GM12878 (cell line): ENCODE measurements around the gene ANTXR1. TPM values are rescaled to one million over a fixed set of nuclear protein-coding genes. Genes with fewer than 3 reads are reported as not detected.

Experiments
- ATAC-seq: fragments of 200-7000 bp; cut with Tn5 transposase; 3 replicates; pipeline ENCODE4 v1.9.1; 2020; ENCODE audit warnings: mild to moderate bottlenecking, moderate library complexity
- BruUV-seq: library from RNA; stranded (reverse); fragments of 400-500 nt; replicated peaks from 2 replicates; lab custom pipeline; 2021; lab: Mats Ljungman, UMichigan
- CTCF ChIA-PET: fragments of 300-600 bp; sonication (Branson Sonifier 250); formaldehyde crosslinking; extraction: SDS; loops from one replicate; lab custom pipeline; 2021; ENCODE audit warnings: inconsistent platforms; lab: Yijun Ruan, JAX
- POLR2A ChIA-PET: fragments of 350-600 bp; formaldehyde crosslinking; extraction: SDS; loops from one replicate; lab custom pipeline; 2021; ENCODE audit warnings: inconsistent platforms; lab: Charles Lee
- RAD21 ChIA-PET: fragments of 300-600 bp; sonication (Branson Sonifier 250); formaldehyde crosslinking; loops from one replicate; lab custom pipeline; 2023; ENCODE audit warnings: antibody characterized with exemption; ENCODE audit not compliant: unreplicated experiment; lab: Charles Lee
- SMC1A ChIA-PET: fragments of 300-600 bp; sonication (Branson Sonifier 250); formaldehyde crosslinking; loops from one replicate; lab custom pipeline; 2023; ENCODE audit not compliant: unreplicated experiment, uncharacterized antibody; lab: Charles Lee
- DNase-seq: peaks from one replicate; pipeline ENCODE4 v3.0.0-alpha.2; 2011; ENCODE audit warnings: low read depth, low spot score
- FAIRE-seq: peaks from 3 replicates; lab custom pipeline; 2011; peaks lifted over from hg19 to GRCh38; lab: Jason Lieb, UNC
- H2AFZ ChIP-seq: 2 replicates; pipeline ENCODE4 v1.6.0; 2011; ENCODE audit warnings: low read depth, low read length, control low read depth; ENCODE audit not compliant: control insufficient read depth
- H3K27ac ChIP-seq: 2 replicates; pipeline ENCODE4 v1.5.1; 2011; ENCODE audit warnings: control low read depth; ENCODE audit not compliant: control insufficient read depth, insufficient read depth
- H3K27me3 ChIP-seq, 2 experiments: replicated peaks in 1 of 2; 2 replicates each; pipeline versions ENCODE4 v1.6.0 to v1.6.1; 2011; ENCODE audit warnings: low read length in 1 of 2; ENCODE audit not compliant: control insufficient read depth in 2 of 2, insufficient read depth in 2 of 2
- H3K36me3 ChIP-seq, 2 experiments: 2 replicates each; pipeline ENCODE4 v1.5.1; 2011; ENCODE audit warnings: low read length in 1 of 2; ENCODE audit not compliant: control insufficient read depth in 2 of 2, insufficient read depth in 2 of 2
- H3K4me1 ChIP-seq: 2 replicates; pipeline ENCODE4 v1.6.1; 2011; ENCODE audit warnings: mild to moderate bottlenecking, low read length, moderate library complexity, mixed read lengths; ENCODE audit not compliant: control insufficient read depth, insufficient read depth
- H3K4me2 ChIP-seq: 2 replicates; pipeline ENCODE4 v1.6.0; 2011; ENCODE audit warnings: control low read depth; ENCODE audit not compliant: control insufficient read depth, insufficient read depth
- H3K4me3 ChIP-seq: fragments of 200-600 bp; sonication (generic); 2 replicates; pipeline ENCODE4 v1.5.1; 2016
- H3K79me2 ChIP-seq: 2 replicates; pipeline ENCODE4 v1.6.0; 2011; ENCODE audit warnings: low read length; ENCODE audit not compliant: control insufficient read depth, insufficient read depth
- H3K9ac ChIP-seq: 2 replicates; pipeline ENCODE4 v1.8.0; 2011; ENCODE audit warnings: low read length, control low read depth, mixed read lengths; ENCODE audit not compliant: control insufficient read depth, insufficient read depth
- H3K9me3 ChIP-seq: replicated peaks from 3 replicates; pipeline ENCODE4 v1.5.1; 2011; ENCODE audit warnings: mild to moderate bottlenecking, low read length; ENCODE audit not compliant: control insufficient read depth, insufficient read depth
- H4K20me1 ChIP-seq: 2 replicates; pipeline ENCODE4 v1.6.0; 2011; ENCODE audit not compliant: control insufficient read depth, insufficient read depth
- GATAD2B ChIP-seq: fragments of 450-650 bp; conservative IDR thresholded peaks from 2 replicates; pipeline ENCODE4 v1.6.1; 2017; ENCODE audit warnings: low read depth, mild to moderate bottlenecking, moderate library complexity
- HDAC2 ChIP-seq: fragments of 200-600 bp; sonication (generic); IDR thresholded peaks from 2 replicates; pipeline ENCODE4 v1.6.1; 2017
- JUND ChIP-seq: IDR thresholded peaks from 2 replicates; pipeline ENCODE4 v1.6.1; 2012; ENCODE audit warnings: low read depth, mild to moderate bottlenecking, low read length, improper control_type of control experiment, moderate library complexity
- NBN ChIP-seq: fragments of 450-650 bp; IDR thresholded peaks from 2 replicates; pipeline ENCODE4 v1.6.1; 2016
- NKRF ChIP-seq: fragments of 450-650 bp; conservative IDR thresholded peaks from 2 replicates; pipeline ENCODE4 v1.6.1; 2017; ENCODE audit warnings: mild to moderate bottlenecking, moderate library complexity
- PML ChIP-seq: IDR thresholded peaks from 2 replicates; pipeline ENCODE4 v1.6.1; 2012; ENCODE audit warnings: low read length, inconsistent platforms
- RCOR1 ChIP-seq: conservative IDR thresholded peaks from 2 replicates; pipeline ENCODE4 v1.6.1; 2012; ENCODE audit warnings: low read depth, low read length, improper control_type of control experiment
- SIN3A ChIP-seq: IDR thresholded peaks from 2 replicates; pipeline ENCODE4 v1.6.1; 2012; ENCODE audit warnings: low read depth, low read length, improper control_type of control experiment
- SP1 ChIP-seq: IDR thresholded peaks from one replicate; pipeline ENCODE4 v1.6.1; 2011; ENCODE audit warnings: low read depth, low read length
- WGBS: methylation state at CpG from one replicate; pipeline ENCODE4 v1.1.6; 2016; ENCODE audit warnings: low lambda C conversion rate; ENCODE audit not compliant: insufficient replicate concordance, insufficient coverage; ENCODE audit errors: missing lambda C conversion rate; 5-methylcytosine and 5-hydroxymethylcytosine counted together
- in situ Hi-C: fragments of 300-500 bp; cut with MboI; formaldehyde crosslinking; loops from 9 replicates; pipeline ENCODE4 v1.14.3; 2018; ENCODE audit warnings: mixed read lengths
- intact Hi-C: fragments of 100-400 bp; cut with micrococcal nuclease; formaldehyde crosslinking; loops from one replicate; pipeline ENCODE4 v1.14.2; 2022; ENCODE audit not compliant: unreplicated experiment
- polyA plus RNA-seq, 11 experiments: library from polyadenylated mRNA; depleted of rRNA in 4 of 11; unstranded in 6 of 11; stranded (reverse) in 5 of 11; fragments of >200 nt; fragmentation: Nextera tagmentation in 4 of 11; fragmentation: Illumina TruSeq in 1 of 11; extraction: Ambion mirVana in 4 of 11; extraction: Trizol in 1 of 11; gene quantifications; 1 replicate in 1 of 11; 2 replicates in 10 of 11; pipeline versions ENCODE4 v1.2.1 to v1.2.3, GENCODE V29; 2011 to 2016; ENCODE audit warnings: inconsistent platforms in 2 of 11, missing spikeins in 2 of 11, low read depth in 1 of 11
- total RNA-seq, 4 experiments: library from RNA; depleted of rRNA in 3 of 4; stranded (reverse); fragments of >200 nt in 3 of 4; fragmentation: Illumina TruSeq in 1 of 4; extraction: Trizol in 1 of 4; gene quantifications; 2 replicates each; pipeline versions ENCODE4 v1.2.1 to v1.2.3, GENCODE V29; 2013 to 2021

The ANTXR1 gene
- total and polyA plus RNA-seq, 10 of the 15 experiments (the other 5 are each of a cell fraction or from before 2014, with no cell fraction given) = 0.09 to 0.26 TPM; not detected in 8

GRCh38 chr2:69278366-69278765 is 265.4 kb downstream of the ANTXR1 start:
- CTCF ChIA-PET = no interaction called here
- TF ChIP-seq JUND (no peak), GATAD2B (no peak), SP1 (no peak), NKRF (no peak), RCOR1 (no peak), PML (no peak), HDAC2 (no peak), SIN3A (no peak), NBN (no peak)
- TF ChIP-seq, all 136 proteins: peak for 0
- RAD21 ChIA-PET = no interaction called here
- WGBS = 11% methylated on average over 5 of the region's 5 CpGs
- H3K9ac ChIP-seq = no peak overlapping the region
- H3K27me3 ChIP-seq = 0 out of 4 replicates have a peak, but pooled peaks cover 0 to 2% of the 10 kb centered on the region in 2 experiments
- H2AFZ ChIP-seq = no peak overlapping the region
- no TSS peak for BruUV-seq
- no peaks in the 10 kb centered on the region for H3K36me3 ChIP-seq
- H3K27ac ChIP-seq = no peak overlapping the region
- SMC1A ChIA-PET = no interaction called here
- in situ Hi-C loops (no loop called here), intact Hi-C loops (no loop called here)
- no peaks in the 10 kb centered on the region for H3K9me3 ChIP-seq
- no peak overlapping the region for H3K4me2 ChIP-seq
- H4K20me1 ChIP-seq = no peaks in the 10 kb centered on the region
- no peak for DNase-seq
- no peak for ATAC-seq
- POLR2A ChIA-PET = no interaction called here
- no peaks in the 10 kb centered on the region for H3K4me1 ChIP-seq
- H3K79me2 ChIP-seq = no peaks in the 10 kb centered on the region
- FAIRE-seq = no peak
- no peak overlapping the region for H3K4me3 ChIP-seq
